ENCODE data around the gene MYO18B. TPM values are rescaled to one million over a fixed set of nuclear protein-coding genes. Genes with fewer than 3 reads are reported as not detected.

The MYO18B gene
- total and polyA plus RNA-seq, 2 of the 8 experiments (the other 6 are each of a cell fraction or from before 2014, with no cell fraction given) = 0.62 to 0.78 TPM

GRCh38 chr22:25777411-25777810 lies 35.4 kb downstream of the MYO18B start:
- Histone ChIP-seq H2BK20ac (ENCODE audit: low read length) (no peak overlapping the region), H2AFZ (ENCODE audit: low read length) (no peak overlapping the region), H4K20me1 (replicated peaks in 1 of 2; ENCODE audit: control insufficient read depth in 1 of 2, insufficient read depth in 2 of 2, low read length in 2 of 2) (no peaks in the 10 kb centered on the region), H3K27ac (ENCODE audit: low read depth, low read length) (no peak overlapping the region), H3K23ac (ENCODE audit: insufficient read length) (no peak overlapping the region), H3K79me1 (ENCODE audit: low read depth, low read length) (no peaks in the 10 kb centered on the region), H3K4ac (replicated peaks; ENCODE audit: insufficient read length, low read depth, low read length) (no peak overlapping the region), H3K4me2 (ENCODE audit: insufficient read depth in 1 of 2, low read depth in 2 of 2, low read length in 2 of 2) (no peak overlapping the region), H3K4me1 (replicated peaks in 1 of 4; ENCODE audit: control insufficient read depth in 3 of 4, insufficient read depth in 4 of 4, low read length in 3 of 4) (no peaks in the 10 kb centered on the region), H3K14ac (ENCODE audit: insufficient read length) (no peak overlapping the region), H3K23me2 (ENCODE audit: low read depth, low read length) (no peaks in the 10 kb centered on the region), H2BK120ac (replicated peaks; ENCODE audit: low read depth, low read length) (no peak overlapping the region), H3K4me3 (ENCODE audit: extremely low read depth in 1 of 4, insufficient read depth in 2 of 4, low read depth in 3 of 4, low read length in 4 of 4) (no peak overlapping the region), H3K56ac (replicated peaks; ENCODE audit: insufficient read length, low read depth, low read length) (no peak overlapping the region), H4K91ac (replicated peaks; ENCODE audit: insufficient read length, low read length) (no peak overlapping the region), H2BK5ac (ENCODE audit: low read depth, low read length) (no peak overlapping the region), H2AK5ac (ENCODE audit: low read depth, low read length) (no peak overlapping the region), H3K36me3 (ENCODE audit: control insufficient read depth in 2 of 4, insufficient read depth in 4 of 4, low read length in 3 of 4) (no peaks in the 10 kb centered on the region), H3K27me3 (replicated peaks in 1 of 4; ENCODE audit: control insufficient read depth in 3 of 4, extremely low read depth in 1 of 4, insufficient read depth in 3 of 4, low read length in 3 of 4) (no peaks in the 10 kb centered on the region), H2BK12ac (ENCODE audit: low read depth, low read length) (no peak overlapping the region), H2BK15ac (ENCODE audit: low read length) (no peak overlapping the region), H3K18ac (ENCODE audit: extremely low read depth, low read length) (no peak overlapping the region), H4K8ac (ENCODE audit: extremely low read depth, insufficient read depth, low read length) (no peak overlapping the region), H3K9me3 (ENCODE audit: insufficient read depth in 2 of 2, low read depth in 1 of 2, low read length in 1 of 2) (no peaks in the 10 kb centered on the region), H3K9ac (replicated peaks in 1 of 4; ENCODE audit: extremely low read depth in 1 of 4, low read depth in 3 of 4, low read length in 3 of 4) (no peak overlapping the region), H4K5ac (ENCODE audit: insufficient read length, low read depth, low read length) (no peak overlapping the region), H3K79me2 (ENCODE audit: control insufficient read depth in 1 of 2, insufficient read depth in 2 of 2, low read length in 2 of 2) (no peaks in the 10 kb centered on the region)
- CTCF ChIA-PET (ENCODE audit: partially characterized antibody) = interaction anchor here (0.8 to 2.8 kb wide), 6 partner anchors 10 to 553 kb away, joined by 3 to 6 read pairs (median 3); no protein-coding TSS in a partner anchor
- POLR2A ChIA-PET (ENCODE audit: partially characterized antibody) = no interaction called here
- WGBS, 2 experiments (ENCODE audit: extremely low coverage in 1 of 2, insufficient coverage in 1 of 2, insufficient read length in 1 of 2, insufficient replicate concordance in 2 of 2, low coverage in 1 of 2, low lambda C conversion rate in 2 of 2, missing lambda C conversion rate in 1 of 2) = 90% methylated on average over 9 of the region's 9 CpGs; no CpG with 5 or more reads in 1 of the 2 experiments
- TF ChIP-seq BACH1 (IDR thresholded peaks at IDR 0.05; ENCODE audit: low read length) (no peak), NANOG (IDR thresholded peaks at IDR 0.05; ENCODE audit: insufficient read depth, low read depth, low read length, poor library complexity, severe bottlenecking) (no peak), TAF1 (IDR thresholded peaks at IDR 0.05; ENCODE audit: low read depth, low read length) (no peak), RXRA (IDR thresholded peaks at IDR 0.05; ENCODE audit: insufficient read depth, low read depth, low read length) (no peak), KDM5A (IDR thresholded peaks at IDR 0.05; ENCODE audit: low read length) (no peak), SIRT6 (IDR thresholded peaks at IDR 0.05; ENCODE audit: low read length) (no peak), FOSL1 (IDR thresholded peaks at IDR 0.05; ENCODE audit: insufficient read depth, low read depth, low read length) (no peak), CHD1 (IDR thresholded peaks at IDR 0.05; ENCODE audit: low read depth, low read length) (no peak), BCL11A (IDR thresholded peaks at IDR 0.05; ENCODE audit: low read depth in 2 of 2, low read length in 2 of 2) (no peak), MAFK (IDR thresholded peaks at IDR 0.05; ENCODE audit: low read depth, low read length) (no peak), SRF (IDR thresholded peaks at IDR 0.05; ENCODE audit: low read depth, low read length) (no peak), E2F6 (IDR thresholded peaks at IDR 0.05) (no peak), JUN (IDR thresholded peaks at IDR 0.05; ENCODE audit: low read depth, low read length) (no peak)
- FAIRE-seq (no peak), DNase-seq (ENCODE audit: low read depth in 1 of 2, low spot score in 2 of 2) (no peak)
